Mammary epithelial cell (primary cell): Measurements from ENCODE around the gene MAGEB1.

Source experiments
- EZH2 ChIP-seq: IDR thresholded peaks from 2 replicates; pipeline ENCODE4 v1.6.1; 2012; ENCODE audit warnings: low read length, inconsistent platforms, borderline replicate concordance
- TF ChIP-seq, protein P1 (sequence below), 2 donors: IDR thresholded peaks in 1 of 2; conservative IDR thresholded peaks in 1 of 2; 2 replicates each; pipeline ENCODE4 v1.5.1; 2011 to 2012; ENCODE audit warnings: inconsistent platforms in 2 of 2, low read length in 2 of 2, mild to moderate bottlenecking in 2 of 2, control low read depth in 1 of 2, low read depth in 1 of 2; ENCODE audit not compliant: insufficient read depth in 1 of 2; ENCODE audit errors: extremely low read depth in 1 of 2

DNA sequence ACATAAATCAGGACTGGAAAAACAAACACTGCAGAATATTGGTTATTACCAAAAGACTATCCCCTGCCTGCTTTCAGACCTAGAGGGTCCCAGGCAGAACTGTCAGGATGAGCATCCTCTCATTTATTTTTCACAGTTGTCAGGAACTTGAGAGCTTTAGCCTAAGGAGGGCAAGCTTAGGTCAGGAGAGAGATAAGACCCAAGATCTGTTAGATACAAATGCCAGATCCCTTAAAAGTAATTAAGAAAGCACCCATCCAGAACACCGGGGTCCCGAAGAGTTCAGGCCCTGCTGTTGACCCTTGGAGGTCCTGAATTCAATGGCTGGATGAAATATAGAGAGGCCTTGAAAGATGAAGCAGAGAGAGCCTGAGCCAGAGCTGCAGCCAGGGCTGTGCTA lies 22.4 kb upstream of the MAGEB1 start:
- TF ChIP-seq, protein P1, sequence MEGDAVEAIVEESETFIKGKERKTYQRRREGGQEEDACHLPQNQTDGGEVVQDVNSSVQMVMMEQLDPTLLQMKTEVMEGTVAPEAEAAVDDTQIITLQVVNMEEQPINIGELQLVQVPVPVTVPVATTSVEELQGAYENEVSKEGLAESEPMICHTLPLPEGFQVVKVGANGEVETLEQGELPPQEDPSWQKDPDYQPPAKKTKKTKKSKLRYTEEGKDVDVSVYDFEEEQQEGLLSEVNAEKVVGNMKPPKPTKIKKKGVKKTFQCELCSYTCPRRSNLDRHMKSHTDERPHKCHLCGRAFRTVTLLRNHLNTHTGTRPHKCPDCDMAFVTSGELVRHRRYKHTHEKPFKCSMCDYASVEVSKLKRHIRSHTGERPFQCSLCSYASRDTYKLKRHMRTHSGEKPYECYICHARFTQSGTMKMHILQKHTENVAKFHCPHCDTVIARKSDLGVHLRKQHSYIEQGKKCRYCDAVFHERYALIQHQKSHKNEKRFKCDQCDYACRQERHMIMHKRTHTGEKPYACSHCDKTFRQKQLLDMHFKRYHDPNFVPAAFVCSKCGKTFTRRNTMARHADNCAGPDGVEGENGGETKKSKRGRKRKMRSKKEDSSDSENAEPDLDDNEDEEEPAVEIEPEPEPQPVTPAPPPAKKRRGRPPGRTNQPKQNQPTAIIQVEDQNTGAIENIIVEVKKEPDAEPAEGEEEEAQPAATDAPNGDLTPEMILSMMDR (conservative IDR thresholded peaks at IDR 0.05 in 1 of 2, IDR thresholded peaks at IDR 0.05 in 1 of 2; ENCODE audit: extremely low read depth in 1 of 2, insufficient read depth in 1 of 2, low read depth in 1 of 2, low read length in 2 of 2), result no peak
- TF ChIP-seq EZH2, result no peak
